Measurements from ENCODE around the gene ZNF277. TPM values are rescaled to one million over a fixed set of nuclear protein-coding genes. Genes with fewer than 3 reads are reported as not detected.

ZNF277 gene
- total RNA-seq, 1 donor = 29.1 TPM

DNA sequence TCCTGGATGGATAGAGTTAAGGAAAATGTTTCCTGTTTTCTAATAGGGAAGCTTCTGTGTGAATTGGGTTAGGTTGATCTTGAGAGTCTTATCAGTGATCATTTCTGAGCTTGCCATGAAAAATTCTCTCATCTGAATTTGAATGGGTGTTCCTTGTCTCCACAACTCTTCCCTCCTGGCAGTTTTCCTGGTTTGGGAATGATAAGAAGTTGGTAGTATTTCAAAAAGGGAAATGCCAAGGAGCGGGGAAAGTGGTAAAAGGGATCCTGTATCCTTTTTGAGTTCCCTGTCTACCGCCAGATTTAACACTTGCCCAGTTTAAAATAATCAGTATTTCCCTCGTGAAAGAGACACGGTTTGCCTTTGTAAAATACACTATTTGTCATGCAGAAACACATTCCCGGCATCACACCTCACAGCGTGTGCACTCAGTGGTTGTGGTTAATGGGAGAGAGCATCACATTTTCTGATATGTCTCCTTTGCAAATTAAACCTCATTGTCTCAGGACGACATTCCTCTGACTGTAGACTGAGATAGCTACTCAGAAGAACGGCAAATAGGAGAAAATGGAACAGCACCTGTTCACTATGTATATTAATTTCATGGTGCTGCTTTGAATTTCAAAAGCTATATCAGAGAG lies 130.6 kb downstream of the ZNF277 start:
- no peak for DNase-seq (ENCODE audit: low read depth in 2 of 3, low spot score in 2 of 3)

GRCh38 chr7:112337892-112338291 lies 131.4 kb downstream of the ZNF277 start:
- no peak for DNase-seq (ENCODE audit: low read depth in 2 of 3, low spot score in 2 of 3)

GRCh38 chr7:112338786-112339185 lies 132.3 kb downstream of the ZNF277 start:
- no peak for DNase-seq (ENCODE audit: low read depth in 2 of 3, low spot score in 2 of 3)

DNA sequence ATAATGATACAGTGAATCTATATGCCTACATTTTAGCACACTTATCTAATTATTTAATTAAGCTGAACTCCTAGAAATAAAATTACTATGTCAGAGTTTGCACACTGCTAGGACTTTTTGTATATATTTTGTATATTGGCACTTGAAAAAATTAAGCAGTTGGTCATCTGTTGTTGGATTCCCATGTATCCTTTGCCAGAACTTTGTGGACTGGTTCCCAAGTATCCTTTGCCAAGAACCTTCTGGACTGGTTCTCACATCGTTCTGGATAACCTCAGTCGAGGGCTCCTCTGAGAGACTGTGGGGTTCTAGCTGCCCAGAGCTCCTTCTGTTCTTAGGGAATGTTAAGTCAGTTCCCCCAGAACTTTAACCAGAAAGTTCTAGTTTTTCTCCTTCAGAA lies 135.0 kb downstream of the ZNF277 start:
- DNase-seq (ENCODE audit: low read depth in 2 of 3, low spot score in 2 of 3) = no peak

DNA sequence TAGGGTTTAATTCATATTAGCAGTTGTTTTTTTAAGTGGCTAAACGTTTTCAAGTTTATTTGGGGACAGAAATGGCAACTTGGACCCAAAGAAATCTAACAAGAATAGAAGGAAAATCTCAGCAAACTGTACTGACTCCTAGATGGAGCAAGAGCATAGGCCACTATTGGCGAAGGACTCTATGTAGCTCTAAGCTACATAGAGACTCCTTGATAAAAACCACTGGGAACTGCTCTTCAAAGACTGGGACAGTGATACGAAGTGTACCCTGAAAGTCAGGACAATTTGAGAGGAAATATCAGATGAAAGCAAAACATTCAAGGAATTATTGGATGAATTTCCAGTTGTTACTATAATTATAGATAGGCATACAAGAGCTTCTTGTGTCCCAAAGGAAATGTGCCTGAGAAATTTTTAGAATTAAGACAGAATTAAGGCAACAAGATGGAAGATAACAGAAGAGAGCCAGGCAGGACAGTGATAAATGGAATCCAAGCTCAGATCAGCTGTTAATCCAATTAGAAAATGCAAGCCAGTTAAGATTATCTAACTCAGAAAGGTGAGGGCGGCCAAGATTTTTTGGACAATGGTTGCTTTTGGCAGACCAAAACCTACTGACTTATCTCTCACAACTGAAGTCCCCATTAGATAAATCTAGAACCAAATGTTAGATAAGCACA lies 140.0 kb downstream of the ZNF277 start:
- no peak for DNase-seq (ENCODE audit: low read depth in 2 of 3, low spot score in 2 of 3)

DNA sequence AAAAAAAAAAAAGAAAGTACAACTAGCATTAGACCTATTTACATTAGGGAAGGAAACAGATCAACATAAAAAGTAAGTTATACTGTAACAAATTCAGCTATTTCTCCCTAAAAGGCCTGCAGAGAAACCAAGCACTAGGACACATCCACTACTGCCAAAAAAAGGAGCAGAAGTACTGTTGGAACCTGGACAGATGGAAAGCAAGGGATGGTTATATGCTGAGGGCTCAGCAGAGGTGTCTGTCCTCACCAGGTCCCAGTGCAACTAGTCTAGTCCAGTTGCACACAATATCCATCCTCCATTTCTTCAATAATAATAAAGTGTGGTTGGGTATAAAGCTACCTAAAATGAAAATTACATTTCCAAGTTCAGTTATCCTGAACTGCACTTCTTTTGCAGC lies 140.6 kb downstream of the ZNF277 start:
- no peak for DNase-seq (ENCODE audit: low read depth in 2 of 3, low spot score in 2 of 3)

DNA sequence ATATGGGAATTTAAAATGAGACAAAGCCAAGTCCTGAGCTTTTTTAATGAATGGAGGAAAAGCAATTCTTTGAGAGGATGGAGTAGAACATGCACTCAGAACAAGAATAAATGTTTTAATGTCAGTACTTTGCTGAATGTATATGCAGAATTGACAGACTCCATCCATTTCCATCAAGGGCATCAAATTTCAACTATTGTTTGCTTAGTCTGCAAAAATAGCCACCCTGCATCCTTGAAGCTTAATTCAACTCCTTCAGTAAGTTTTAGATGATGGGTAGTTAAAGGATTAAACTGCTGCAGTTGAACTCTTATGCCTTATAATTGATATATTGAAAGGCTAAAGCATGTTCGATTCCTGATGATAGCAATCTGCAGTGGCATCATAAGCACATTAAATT lies 144.1 kb downstream of the ZNF277 start:
- DNase-seq (ENCODE audit: low read depth in 2 of 3, low spot score in 2 of 3) = no peak

DNA sequence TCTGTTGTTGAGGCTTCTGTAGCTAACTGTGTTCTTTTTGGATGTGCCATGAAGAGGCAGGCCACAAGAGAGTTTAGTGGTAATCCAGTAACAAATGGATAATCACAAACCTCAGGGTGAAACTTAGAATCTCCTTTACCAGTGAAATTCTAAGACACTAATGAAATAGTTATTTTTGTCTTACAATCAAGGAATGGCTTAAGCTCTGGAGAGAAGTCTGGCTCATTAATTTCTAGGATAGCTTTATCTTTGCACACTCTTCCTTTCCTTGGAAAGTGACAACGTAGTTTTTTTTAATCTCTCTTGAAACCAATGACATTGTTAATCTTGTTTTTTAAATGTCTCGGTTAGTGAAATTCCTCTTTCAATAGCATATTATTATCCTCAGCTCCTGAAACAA lies 150.1 kb downstream of the ZNF277 start:
- no peak for DNase-seq (ENCODE audit: low read depth in 2 of 3, low spot score in 2 of 3)

GRCh38 chr7:112357136-112357535 lies 150.6 kb downstream of the ZNF277 start:
- DNase-seq (ENCODE audit: low read depth in 2 of 3, low spot score in 2 of 3) = no peak

DNA sequence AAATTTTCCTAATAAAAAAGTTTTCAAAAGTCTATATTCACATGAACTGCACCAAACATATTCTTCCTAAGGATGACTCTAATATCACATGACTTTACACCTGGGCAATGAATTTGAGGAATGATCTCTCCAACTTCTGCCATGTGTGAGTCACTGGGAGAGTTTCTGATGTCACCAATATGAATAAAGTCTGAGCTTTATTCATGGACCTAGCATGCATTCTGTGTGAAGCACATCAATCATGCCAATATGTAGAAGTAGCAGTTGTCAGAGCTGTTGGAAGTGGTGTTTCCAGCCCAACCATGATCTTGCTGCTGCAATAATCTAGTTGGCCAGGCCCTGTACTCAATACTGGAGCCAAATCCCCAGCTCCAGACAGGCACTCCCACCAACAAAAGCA lies 152.0 kb downstream of the ZNF277 start:
- DNase-seq (ENCODE audit: low read depth in 2 of 3, low spot score in 2 of 3) = no peak

DNA sequence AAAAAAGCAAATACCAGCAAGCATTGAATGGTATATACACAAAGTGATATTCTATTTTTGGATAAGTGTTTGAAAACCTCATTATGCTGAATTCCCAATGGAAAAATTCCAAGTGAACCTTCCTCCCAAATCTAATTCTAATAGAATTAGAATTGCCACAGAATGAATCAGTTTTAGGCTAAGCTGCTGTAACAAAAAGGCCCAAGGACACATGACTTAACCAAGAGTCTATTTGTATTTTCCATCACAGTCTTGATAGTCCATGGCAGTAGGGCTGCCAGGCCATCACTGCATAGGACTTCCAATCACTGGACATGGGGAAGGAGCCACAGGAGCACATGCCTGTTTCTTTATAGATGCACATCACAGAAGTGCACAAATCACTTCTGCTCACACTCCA lies 152.6 kb downstream of the ZNF277 start:
- no peak for DNase-seq (ENCODE audit: low read depth in 2 of 3, low spot score in 2 of 3)

GRCh38 chr7:112360681-112361080 lies 154.2 kb downstream of the ZNF277 start:
- DNase-seq (ENCODE audit: low read depth in 2 of 3, low spot score in 2 of 3) = no peak

- DNase-seq (ENCODE audit: low read depth in 2 of 3, low spot score in 2 of 3) = no peak
These were observed 154.7 kb downstream of the ZNF277 start for GRCh38 chr7:112361154-112361553.

DNA sequence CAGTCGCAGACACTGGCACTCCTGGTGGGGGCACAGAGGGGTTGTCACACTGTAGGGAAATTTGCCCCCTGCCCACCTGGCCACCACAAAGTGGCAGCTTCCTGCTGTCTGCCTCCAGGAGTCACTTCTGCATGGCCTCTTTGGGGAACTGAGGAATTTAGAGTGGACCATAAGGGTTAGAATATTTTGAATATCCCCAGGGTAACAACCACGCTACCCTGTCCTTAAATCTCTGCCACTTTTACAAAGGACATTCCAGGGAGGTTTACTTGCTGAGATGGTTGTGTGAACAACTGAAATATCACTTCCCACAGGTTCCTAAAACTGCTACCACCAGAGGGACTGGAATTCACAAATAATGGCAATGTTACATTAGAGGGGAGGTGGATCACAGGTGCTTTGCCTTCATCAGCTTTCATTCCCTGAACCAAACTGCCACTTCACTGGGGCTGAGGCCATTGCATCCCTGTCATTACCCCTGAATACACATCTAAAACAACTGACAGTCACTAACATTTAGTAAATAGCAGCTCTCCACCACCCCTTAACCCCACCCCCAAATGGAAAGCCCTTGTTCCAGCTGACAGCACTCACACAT lies 155.7 kb downstream of the ZNF277 start:
- DNase-seq (ENCODE audit: low read depth in 2 of 3, low spot score in 2 of 3) = no peak

DNA sequence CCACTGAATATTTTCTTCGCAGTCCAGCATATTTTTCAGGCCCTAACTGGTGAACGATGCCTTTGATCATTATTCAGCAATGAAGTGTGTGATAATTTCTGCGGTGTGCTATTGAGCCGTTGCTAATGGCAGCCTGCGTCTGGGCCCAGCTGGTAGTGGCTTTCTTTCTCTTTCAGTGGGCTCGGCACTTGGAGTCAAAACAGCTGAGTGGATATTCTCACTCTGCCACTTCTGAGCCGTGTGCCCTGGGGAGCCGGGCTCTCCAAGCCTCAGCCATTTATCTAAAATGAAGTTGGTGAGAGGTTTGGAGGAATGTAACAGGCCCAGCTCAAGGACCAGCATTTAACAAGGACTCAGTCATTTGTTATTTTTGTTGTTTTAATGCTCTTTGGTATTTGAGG lies 156.2 kb downstream of the ZNF277 start:
- DNase-seq (ENCODE audit: low read depth in 2 of 3, low spot score in 2 of 3) = no peak

- no peak for DNase-seq (ENCODE audit: low read depth in 2 of 3, low spot score in 2 of 3)
These were observed 157.9 kb downstream of the ZNF277 start for GRCh38 chr7:112364388-112364787.

DNA sequence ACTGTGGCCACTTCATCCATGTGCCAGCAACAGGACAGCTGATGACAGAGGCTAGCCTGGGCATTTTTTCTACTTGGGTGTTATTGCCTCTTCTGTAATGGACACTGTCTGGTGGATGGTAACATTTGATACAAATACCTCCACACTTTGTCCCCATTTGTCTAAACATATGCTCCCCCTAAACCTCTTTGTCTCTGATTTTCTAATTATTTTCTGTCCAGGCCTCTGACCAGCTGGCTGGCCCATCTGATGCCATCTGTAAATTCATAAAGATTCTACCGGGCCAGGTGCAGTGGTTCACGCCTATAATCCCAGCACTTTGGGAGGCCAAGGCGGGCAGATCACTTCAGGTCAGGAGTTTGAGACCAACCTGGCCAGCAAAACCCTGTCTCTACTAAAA lies 159.1 kb downstream of the ZNF277 start:
- DNase-seq (ENCODE audit: low read depth in 2 of 3, low spot score in 2 of 3) = no peak

GRCh38 chr7:112366886-112367285 lies 160.4 kb downstream of the ZNF277 start:
- no peak for DNase-seq (ENCODE audit: low read depth in 2 of 3, low spot score in 2 of 3)

- no peak for DNase-seq (ENCODE audit: low read depth in 2 of 3, low spot score in 2 of 3)
These were observed 163.9 kb downstream of the ZNF277 start for GRCh38 chr7:112370436-112370835.

- DNase-seq (ENCODE audit: low read depth in 2 of 3, low spot score in 2 of 3) = no peak
These were observed 165.2 kb downstream of the ZNF277 start for GRCh38 chr7:112371701-112372100.

- no peak for DNase-seq (ENCODE audit: low read depth in 2 of 3, low spot score in 2 of 3)
These were observed 165.6 kb downstream of the ZNF277 start for GRCh38 chr7:112372101-112372500.

DNA sequence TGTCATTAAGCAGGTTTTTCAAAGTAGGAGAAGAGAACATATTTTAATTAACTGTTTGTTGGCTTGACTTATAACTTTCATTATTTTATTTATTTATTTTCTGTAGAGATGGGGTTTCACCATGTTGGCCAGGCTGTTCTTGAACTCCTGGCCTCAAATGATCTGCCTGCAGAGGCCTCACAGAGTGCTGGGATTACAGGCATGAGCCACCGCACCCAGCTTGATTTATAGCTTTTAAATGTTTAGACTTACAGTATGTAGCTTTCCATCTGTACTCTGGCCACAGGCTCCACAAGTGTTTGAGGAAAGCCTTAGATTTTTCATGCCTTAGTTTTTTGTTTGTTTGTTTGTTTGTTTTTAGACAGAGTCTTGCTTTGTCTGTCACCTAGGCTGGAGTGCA lies 171.1 kb downstream of the ZNF277 start:
- DNase-seq (ENCODE audit: low read depth in 2 of 3, low spot score in 2 of 3) = no peak
